ENCODE data around the gene TIMM17A.
"Not testable (repeated sequence)": the region's sequence is repeated elsewhere in the genome, so short reads cannot be mapped to it uniquely, and the experiment has no call there.

DNA sequence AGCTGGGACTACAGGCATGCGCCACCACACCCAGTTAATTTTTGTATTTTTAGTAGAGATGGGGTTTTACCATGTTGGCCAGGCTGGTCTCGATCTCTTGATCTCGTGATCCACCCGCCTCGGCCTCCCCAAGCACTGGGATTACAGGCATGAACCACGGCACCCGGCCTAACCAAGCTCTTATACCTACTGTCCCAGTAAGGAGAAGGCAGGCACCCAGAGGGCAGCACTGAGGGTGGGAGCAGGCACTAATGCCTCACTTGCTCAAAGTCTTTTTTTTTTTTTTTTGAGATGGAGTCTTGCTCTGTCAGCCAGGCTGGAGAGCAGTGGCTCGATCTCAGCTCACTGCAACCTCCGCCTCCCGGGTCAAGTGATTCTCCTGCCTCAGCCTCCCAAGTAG, 15.0 kb upstream of the TIMM17A start:
- not testable (repeated sequence) for TF ChIP-seq CTCF, POLR2A, POLR2AphosphoS5 (IDR thresholded peaks at IDR 0.05)

Measured in breast epithelium (tissue), 3 donors.